GM19324 (cell line): ENCODE measurements around the gene NTRK2.
A peak's percentile ranks its signal among the peaks of the same experiment; 100 is the strongest.
"Not testable (repeated sequence)": the region's sequence is repeated elsewhere in the genome, so short reads cannot be mapped to it uniquely, and the experiment has no call there.

ENCODE experiments used
- ATAC-seq: cut with Tn5 transposase; IDR thresholded peaks from one replicate; pipeline ENCODE4 v1.9.1; 2021; ENCODE audit warnings: mild to moderate bottlenecking, moderate library complexity; ENCODE audit not compliant: unreplicated experiment, low FRiP score

The NTRK2 gene

GRCh38 chr9:85041466-85042137, 372.1 kb downstream of the NTRK2 start:
- no peak for ATAC-seq

GRCh38 chr9:85042981-85043647, 373.6 kb downstream of the NTRK2 start:
- no peak for ATAC-seq

- no peak for ATAC-seq
Observed at GRCh38 chr9:85045271-85045670, 375.7 kb downstream of the NTRK2 start.

GRCh38 chr9:85046475-85046874, 376.9 kb downstream of the NTRK2 start:
- ATAC-seq: no peak

- ATAC-seq: no peak
Observed at GRCh38 chr9:85053206-85053786, 383.8 kb downstream of the NTRK2 start.

- no peak for ATAC-seq
Observed at GRCh38 chr9:85054017-85054416, 384.5 kb downstream of the NTRK2 start.

GRCh38 chr9:85055506-85056202, 386.1 kb downstream of the NTRK2 start:
- ATAC-seq: peak; percentile 58

- peak; percentile 28 for ATAC-seq
Observed at GRCh38 chr9:85056203-85056572, 386.7 kb downstream of the NTRK2 start.

GRCh38 chr9:85061969-85062368, 392.4 kb downstream of the NTRK2 start:
- ATAC-seq: no peak

GRCh38 chr9:85062385-85063022, 393.0 kb downstream of the NTRK2 start:
- ATAC-seq: no peak

- no peak for ATAC-seq
Observed at GRCh38 chr9:85064811-85065371, 395.4 kb downstream of the NTRK2 start.

- no peak for ATAC-seq
Observed at GRCh38 chr9:85067792-85068191, 398.3 kb downstream of the NTRK2 start.

GRCh38 chr9:85069421-85069820, 399.9 kb downstream of the NTRK2 start:
- not testable (repeated sequence) for ATAC-seq
